Activated CD4-positive, alpha-beta T cell treated with anti-CD3 and anti-CD28 coated beads, Interleukin-2, amount 50 U/mL, for 4 hours (primary cell): ENCODE measurements around the gene PIGQ.

Experiments used
- DNase-seq, 2 experiments: peaks; one replicate each; pipeline ENCODE4 v3.0.0-alpha.2; 2020

Gene PIGQ

GRCh38 chr16:610513-611381, 41.0 kb downstream of the PIGQ start:
- peak; percentile 49 to 52 for DNase-seq

- no peak for DNase-seq
These were observed 45.4 kb downstream of the PIGQ start for GRCh38 chr16:615122-615521.

GRCh38 chr16:616733-617586, 47.2 kb downstream of the PIGQ start:
- no peak for DNase-seq

GRCh38 chr16:617855-618254, 48.1 kb downstream of the PIGQ start:
- no peak for DNase-seq

GRCh38 chr16:619476-620100, 49.8 kb downstream of the PIGQ start:
- no peak for DNase-seq

GRCh38 chr16:620700-621525, 51.1 kb downstream of the PIGQ start:
- DNase-seq = no peak

- no peak for DNase-seq
These were observed 51.8 kb downstream of the PIGQ start for GRCh38 chr16:621526-622105.

- DNase-seq = no peak
These were observed 53.1 kb downstream of the PIGQ start for GRCh38 chr16:622920-623280.

GRCh38 chr16:624526-625070, 54.8 kb downstream of the PIGQ start:
- DNase-seq = no peak

GRCh38 chr16:625117-625976, 55.6 kb downstream of the PIGQ start:
- DNase-seq = no peak

- DNase-seq = no peak
These were observed 56.4 kb downstream of the PIGQ start for GRCh38 chr16:625977-626765.

DNA sequence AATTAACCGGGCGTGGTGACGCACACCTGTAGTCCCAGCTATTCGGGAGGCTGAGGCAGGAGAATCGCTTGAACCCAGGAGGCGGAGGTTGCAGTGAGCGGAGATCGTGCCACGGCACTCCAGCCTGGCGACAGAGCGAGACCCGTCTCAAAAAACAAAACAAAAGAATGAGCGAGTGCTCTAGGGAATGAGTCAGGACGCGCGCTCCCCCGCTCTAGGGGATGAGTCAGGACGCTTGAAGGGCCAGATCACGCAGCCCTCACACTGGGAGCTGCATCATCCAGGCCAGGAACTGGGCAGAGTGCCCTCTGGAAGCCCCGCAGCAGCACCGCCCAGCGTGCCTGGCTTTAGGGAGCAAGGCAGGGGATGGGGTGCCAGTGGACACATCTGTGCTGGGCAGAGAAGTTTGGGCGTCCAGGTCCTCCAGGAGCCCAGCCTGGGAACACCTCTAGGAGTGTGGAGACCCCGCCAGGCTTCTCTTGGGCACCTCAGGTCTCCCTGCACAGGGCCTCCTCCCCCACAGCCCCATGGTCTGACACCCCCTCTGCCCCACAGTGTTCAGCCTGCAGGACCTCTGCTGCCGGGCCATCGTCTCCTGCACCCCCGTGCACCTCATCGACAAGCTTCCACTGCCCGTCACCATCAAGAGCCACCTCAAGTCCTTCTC, 57.2 kb downstream of the PIGQ start:
- DNase-seq = no peak

DNA sequence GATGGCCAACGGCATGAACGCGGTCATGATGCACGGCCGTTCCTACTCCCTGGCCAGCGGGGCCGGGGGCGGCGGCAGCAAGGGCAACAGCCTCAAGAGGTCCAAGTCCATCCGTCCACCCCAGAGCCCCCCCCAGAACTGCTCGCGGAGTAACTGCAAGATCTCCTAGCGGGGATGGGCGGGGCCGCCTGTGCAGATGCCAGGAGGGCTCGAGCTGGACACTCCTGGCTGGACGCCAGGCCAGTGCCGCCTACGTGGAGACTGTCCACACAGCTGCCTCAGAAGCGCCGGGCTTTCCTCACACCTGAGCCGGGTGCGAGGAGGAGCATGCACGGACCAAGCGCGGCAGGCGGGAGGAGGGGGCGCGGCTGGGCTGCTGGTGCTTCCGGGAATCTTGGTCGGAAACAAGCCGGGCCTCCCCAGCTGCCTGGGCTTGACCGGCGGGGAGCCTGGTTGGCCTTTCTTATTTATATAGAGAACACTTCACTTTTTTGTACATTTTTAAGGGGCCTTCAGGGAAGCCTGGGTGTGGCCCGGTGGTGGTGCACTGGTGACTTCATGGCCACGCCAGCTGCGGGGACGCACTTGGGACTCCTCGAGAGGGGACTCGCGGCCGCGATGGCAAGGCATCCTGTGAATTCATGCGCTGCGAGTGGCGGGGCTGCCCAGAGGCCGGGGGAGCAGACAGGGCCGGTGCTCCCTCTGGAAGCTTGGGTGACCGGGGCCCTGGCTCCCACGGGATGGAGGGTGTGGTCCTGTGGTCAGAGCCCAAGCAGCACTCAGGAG, 57.9 kb downstream of the PIGQ start:
- DNase-seq = no peak

- no peak for DNase-seq
These were observed 58.7 kb downstream of the PIGQ start for GRCh38 chr16:628321-629061.

- no peak for DNase-seq
These were observed 59.5 kb downstream of the PIGQ start for GRCh38 chr16:629185-629832.

DNA sequence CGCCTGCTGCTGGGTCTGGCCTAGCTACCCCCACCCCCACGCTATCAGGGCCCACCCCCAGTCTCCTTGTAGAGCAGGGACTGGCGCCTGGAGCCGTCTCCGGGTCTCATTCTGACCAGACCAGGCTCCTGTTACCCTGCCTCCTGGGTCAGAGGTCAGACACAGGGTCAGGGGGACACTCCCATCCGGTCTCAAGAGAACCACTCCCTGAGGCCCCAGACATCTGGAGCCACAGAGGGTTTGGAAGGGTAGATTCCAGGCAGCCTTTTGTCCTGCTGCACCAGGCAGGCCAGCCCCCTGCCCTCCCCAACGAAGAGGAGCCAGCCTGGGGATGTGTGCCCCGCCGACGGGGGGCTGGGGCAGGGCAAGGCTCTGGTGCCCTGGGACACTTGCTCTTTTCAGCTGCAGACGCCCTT, 60.1 kb downstream of the PIGQ start:
- no peak for DNase-seq

- no peak for DNase-seq
These were observed 60.6 kb downstream of the PIGQ start for GRCh38 chr16:630249-630814.
